Urothelium cell line (cell line): Measurements from ENCODE around the gene MTG1.
"Not testable (repeated sequence)": the region's sequence is repeated elsewhere in the genome, so short reads cannot be mapped to it uniquely, and the experiment has no call there.

ENCODE experiments used
- DNase-seq: peaks from one replicate; pipeline ENCODE4 v3.0.0; 2011; ENCODE audit warnings: low spot score, mixed read lengths
- FAIRE-seq: peaks from 2 replicates; lab custom pipeline; 2011; peaks lifted over from hg19 to GRCh38; lab: Jason Lieb, UNC

The MTG1 gene

GRCh38 chr10:133397938-133398337, 4.0 kb downstream of the MTG1 start:
- DNase-seq (no peak), FAIRE-seq (no peak)

- DNase-seq (no peak), FAIRE-seq (no peak)
Measured at GRCh38 chr10:133399123-133399601, 5.2 kb downstream of the MTG1 start.

- FAIRE-seq (no peak), DNase-seq (no peak)
Measured at GRCh38 chr10:133400624-133401424, 6.9 kb downstream of the MTG1 start.

GRCh38 chr10:133401500-133401899, 7.5 kb downstream of the MTG1 start:
- FAIRE-seq, result no peak
- DNase-seq, result no peak

- FAIRE-seq (no peak), DNase-seq (no peak)
Measured at GRCh38 chr10:133401981-133402725, 8.2 kb downstream of the MTG1 start.

- FAIRE-seq (no peak), DNase-seq (no peak)
Measured at GRCh38 chr10:133403359-133403758, 9.4 kb downstream of the MTG1 start.

DNA sequence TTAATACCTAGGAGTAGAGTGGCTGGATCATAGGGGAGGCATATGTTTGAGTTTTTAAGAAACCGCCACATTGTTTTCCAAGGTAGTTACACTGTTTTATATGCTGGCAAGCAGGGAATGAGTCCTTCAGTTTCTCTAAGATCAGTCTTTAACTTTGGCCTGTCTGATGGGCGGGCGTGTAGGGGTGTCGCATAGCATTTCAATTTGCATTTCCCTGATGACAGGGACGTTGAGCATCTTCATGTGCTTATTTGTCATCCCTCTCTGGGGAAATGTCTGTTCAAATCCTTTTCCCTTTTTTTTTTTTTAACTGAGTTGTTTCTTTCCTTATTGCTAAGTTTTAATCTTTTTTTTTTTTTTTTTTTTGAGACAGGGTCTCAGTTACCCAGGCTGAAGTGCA, 9.8 kb downstream of the MTG1 start:
- FAIRE-seq, result no peak
- no peak for DNase-seq

DNA sequence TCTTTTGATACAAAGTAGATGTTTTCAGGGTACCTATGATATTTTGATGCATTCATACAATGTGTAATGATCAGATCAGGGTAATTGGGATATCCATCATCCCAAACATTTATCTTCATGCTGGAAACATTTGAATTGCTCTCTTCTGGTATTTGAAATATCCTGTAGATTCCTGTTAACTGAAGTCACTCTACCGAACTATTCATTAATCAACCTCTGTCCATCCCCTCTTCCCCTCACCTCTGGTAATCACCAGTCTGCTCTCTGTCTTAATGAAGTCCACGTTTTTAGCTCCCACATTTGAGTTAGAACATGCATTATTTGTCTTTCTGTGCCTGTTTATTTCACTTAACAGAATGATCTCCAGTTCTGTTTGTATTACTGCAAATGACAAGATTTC, 11.3 kb downstream of the MTG1 start:
- FAIRE-seq (no peak), DNase-seq (no peak)

DNA sequence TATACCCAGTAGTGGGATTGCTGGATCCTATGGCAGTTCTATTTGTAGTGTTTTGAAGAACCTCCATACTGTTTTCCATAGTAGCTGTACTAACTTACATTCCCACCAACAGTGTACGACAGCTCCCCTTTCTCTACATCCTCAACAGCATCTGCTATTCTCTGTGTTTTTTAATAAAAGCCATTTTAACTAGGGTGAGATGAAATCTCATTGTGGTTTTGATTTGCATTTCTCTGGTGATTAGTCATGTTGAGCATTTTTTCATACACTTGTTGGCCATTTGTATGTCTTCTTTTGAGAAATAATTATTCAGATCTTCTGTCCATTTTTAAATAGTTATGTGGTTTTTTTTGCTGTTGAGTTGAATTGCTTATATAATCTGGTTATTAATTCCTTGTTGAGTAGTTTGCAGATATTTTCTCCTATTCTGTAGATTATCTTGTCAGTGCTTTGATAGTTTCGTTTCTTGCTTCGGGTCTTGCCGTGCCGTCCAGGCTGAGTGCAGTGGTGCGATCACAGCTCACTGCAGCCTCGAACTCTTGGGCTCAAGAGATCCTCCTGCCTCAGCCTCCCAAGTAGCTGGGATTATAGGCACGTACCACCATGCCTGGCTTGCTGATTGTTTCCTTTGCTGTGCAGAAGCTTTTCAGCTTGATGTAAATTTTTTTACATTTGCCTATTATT, 12.0 kb downstream of the MTG1 start:
- DNase-seq (no peak), FAIRE-seq (no peak)

GRCh38 chr10:133411523-133412380, 17.8 kb downstream of the MTG1 start:
- DNase-seq (no peak), FAIRE-seq (no peak)

DNA sequence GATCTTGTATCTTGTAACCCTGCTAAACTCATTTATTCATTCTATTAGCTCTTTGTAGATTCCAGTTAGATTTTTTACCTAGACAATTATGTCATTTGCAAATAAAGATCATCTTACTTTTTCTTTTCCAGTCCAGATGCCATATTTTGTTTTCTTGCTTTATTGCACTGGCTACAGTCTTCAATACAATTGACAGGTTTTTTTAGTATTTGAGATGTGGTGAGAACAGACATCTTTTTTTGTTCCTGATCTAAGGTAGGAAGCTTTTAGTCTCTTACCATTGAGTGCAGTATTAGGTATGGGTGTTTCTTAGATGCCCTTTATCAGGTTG, 18.4 kb downstream of the MTG1 start:
- no peak for DNase-seq
- no peak for FAIRE-seq

DNA sequence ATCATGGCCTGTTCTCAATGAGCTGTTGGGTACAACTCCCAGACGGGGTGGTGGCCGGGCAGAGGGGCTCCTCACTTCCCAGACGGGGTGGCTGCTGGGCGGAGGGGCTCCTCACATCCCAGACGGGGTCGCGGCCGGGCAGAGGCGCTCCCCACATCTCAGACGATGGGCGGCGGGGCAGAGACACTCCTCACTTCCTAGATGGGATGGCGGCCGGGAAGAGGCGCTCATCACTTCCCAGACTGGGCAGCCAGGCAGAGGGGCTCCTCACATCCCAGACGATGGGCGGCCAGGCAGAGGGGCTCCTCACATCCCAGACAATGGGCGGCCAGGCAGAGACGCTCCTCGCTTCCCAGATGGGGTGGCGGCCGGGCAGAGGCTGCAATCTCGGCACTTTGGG, 20.4 kb downstream of the MTG1 start:
- not testable (repeated sequence) for FAIRE-seq, DNase-seq

- DNase-seq (no peak), FAIRE-seq (no peak)
Measured at GRCh38 chr10:133415752-133416151, 21.8 kb downstream of the MTG1 start.

DNA sequence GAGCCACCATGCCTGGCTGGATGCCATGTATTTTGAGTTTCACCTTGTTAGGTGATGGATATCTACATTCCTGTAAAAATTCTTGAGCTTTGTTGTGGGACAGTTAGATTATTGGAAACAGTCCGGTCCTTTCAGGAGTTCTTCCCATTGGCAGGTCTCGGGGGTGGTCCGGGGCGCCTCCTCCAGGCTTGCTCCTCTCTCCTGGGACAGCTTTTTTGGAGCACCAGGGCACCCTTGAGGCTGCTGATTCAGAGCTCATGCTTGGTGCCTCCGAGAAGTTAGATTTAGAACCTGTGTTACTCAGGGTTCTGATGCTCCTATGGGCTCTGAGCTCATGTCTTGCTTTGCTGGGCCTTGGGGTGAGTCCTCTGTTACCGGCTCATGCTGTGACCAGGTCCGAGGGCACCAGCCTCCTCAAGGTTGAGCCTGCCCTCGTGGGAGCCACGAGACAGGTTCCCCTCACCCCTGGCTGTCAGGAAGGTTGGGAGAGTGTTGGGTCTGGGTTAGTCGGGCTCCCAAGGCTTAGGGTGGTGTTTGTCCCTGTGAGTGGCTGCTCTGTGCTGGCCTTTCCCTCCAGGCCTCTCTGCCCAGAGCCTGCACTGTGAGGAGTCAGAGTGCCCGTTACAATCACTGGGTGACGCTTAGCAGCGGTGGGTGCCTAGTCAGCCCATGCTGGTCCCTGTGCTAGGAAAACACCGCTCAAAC, 24.5 kb downstream of the MTG1 start:
- FAIRE-seq (no peak), DNase-seq (no peak)

DNA sequence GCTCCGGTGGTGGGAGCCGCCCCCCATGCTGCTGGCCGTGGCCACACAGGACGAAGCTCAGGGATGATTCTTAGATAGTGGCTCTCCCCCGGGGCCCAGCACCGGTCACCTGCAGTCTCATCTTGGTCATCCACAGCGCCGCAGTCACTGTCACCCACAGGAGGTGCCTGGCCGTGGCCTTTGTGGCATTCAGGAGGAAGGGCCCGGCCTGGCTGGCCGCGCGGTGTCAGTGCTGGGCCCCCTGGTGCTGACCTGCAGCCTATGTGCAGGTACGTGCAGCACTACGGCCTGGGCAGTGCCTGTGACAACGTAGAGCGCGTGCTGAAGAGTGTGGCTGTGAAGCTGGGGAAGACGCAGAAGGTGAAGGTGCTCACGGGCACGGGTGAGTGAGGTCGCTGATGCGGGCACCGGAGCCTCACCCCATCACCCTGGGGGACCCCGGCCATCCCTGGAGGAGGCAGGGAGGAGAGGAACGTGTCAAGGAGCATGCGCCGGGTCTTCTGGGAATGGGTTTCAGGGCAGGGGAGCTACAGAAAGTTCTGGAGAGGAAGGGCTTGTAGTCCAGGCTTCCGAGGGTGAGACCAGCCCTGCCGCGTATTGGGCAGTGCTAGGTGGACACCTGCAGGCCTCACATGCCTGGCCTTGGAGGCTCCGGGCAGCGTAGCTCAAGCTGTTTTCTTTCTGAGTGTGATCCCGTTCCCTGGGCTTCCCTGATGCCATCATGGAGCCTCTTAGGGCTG, 25.4 kb downstream of the MTG1 start:
- no peak for DNase-seq
- no peak for FAIRE-seq

DNA sequence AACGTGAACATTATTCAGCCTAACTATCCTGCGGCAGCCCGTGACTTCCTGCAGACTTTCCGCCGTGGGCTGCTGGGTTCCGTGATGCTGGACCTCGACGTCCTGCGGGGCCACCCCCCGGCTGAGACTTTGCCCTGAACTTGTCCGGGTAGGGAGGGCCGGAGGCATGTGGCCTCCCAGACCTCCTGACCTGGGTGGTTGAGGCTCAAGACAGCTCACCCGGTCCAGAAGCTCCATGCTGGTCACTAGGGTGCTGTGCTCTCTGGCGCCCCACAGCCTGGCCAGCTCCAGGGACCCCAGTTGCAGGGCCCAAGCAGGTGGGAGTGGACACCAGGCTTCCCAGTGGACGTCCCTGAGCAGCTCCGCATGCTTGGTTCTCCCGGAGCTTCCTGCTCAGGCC, 26.1 kb downstream of the MTG1 start:
- FAIRE-seq (no peak), DNase-seq (no peak)

DNA sequence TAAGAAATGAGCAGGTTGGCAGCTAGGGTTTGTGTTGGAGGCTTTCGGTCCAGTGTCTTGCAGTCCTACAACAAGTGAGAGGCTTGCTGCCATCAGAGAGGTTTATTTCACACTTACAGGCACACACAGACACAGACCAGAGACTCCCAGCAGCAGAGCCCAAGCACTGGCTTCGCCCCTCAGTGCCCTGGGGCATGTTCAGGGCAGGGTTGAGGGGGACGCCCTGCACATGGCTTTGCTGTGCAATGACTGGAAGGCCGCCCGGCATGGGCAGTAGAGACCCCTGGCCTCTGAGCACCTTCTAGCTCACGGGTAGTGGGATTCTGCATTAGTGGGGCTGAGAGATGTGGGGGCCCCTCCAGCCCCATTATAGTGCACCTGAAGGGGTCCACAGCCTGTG, 26.6 kb downstream of the MTG1 start:
- DNase-seq (no peak), FAIRE-seq (no peak)

- no peak for DNase-seq
- FAIRE-seq, result no peak
Measured at GRCh38 chr10:133421336-133422222, 27.6 kb downstream of the MTG1 start.
